Tibial nerve (tissue), 4 donors: ENCODE data around the gene GDA.

Experiments used
- CTCF ChIP-seq, 5 experiments: fragments of 200-600 bp in 3 of 5; fragments of 450-650 bp in 2 of 5; sonication (generic) in 3 of 5; IDR thresholded peaks; one replicate each; pipeline ENCODE4 v1.5.1; 2016 to 2019; ENCODE audit warnings: antibody characterized with exemption in 5 of 5, mild to moderate bottlenecking in 3 of 5, moderate library complexity in 2 of 5
- EP300 ChIP-seq, 2 donors: sonication (generic); formaldehyde crosslinking; IDR thresholded peaks; one replicate each; pipeline ENCODE4 v1.6.1; 2017; ENCODE audit warnings: antibody characterized with exemption in 2 of 2, mild to moderate bottlenecking in 1 of 2
- POLR2A ChIP-seq, 2 donors: fragments of 450-650 bp; IDR thresholded peaks; one replicate each; pipeline ENCODE4 v1.6.1; 2017; ENCODE audit warnings: antibody characterized with exemption in 2 of 2, mild to moderate bottlenecking in 2 of 2, moderate library complexity in 2 of 2

GRCh38 chr9:72169178-72169577 lies 19.9 kb downstream of the GDA start:
- TF ChIP-seq CTCF (IDR thresholded peaks at IDR 0.05) (no peak), EP300 (IDR thresholded peaks at IDR 0.05) (no peak), POLR2A (IDR thresholded peaks at IDR 0.05) (no peak)
